WTC11 (cell line): ENCODE measurements around the gene TCHP. TPM values are rescaled to one million over a fixed set of nuclear protein-coding genes. Genes with fewer than 3 reads are reported as not detected.
A peak's percentile ranks its signal among the peaks of the same experiment; 100 is the strongest.

Experiments used
- CBFB ChIP-seq: sonication (generic); formaldehyde crosslinking; IDR thresholded peaks from 2 replicates; pipeline ENCODE4 v1.8.1; 2022; ENCODE audit warnings: mild to moderate bottlenecking, low read depth, missing genetic modification reagents
- FOXJ3 ChIP-seq: sonication (generic); formaldehyde crosslinking; IDR thresholded peaks from 2 replicates; pipeline ENCODE4 v1.9.0; 2021; ENCODE audit warnings: missing genetic modification reagents, mild to moderate bottlenecking, borderline replicate concordance
- GRHL2 ChIP-seq: fragments of 250-450 bp; sonication (Bioruptor Pico); IDR thresholded peaks from 2 replicates; pipeline ENCODE4 v1.8.0; 2022; ENCODE audit warnings: mild to moderate bottlenecking, moderate library complexity; ENCODE audit not compliant: insufficient replicate concordance, severe bottlenecking
- GTF2I ChIP-seq: fragments of 250-450 bp; sonication (Bioruptor Pico); conservative IDR thresholded peaks from 2 replicates; pipeline ENCODE4 v1.4.0; 2021; ENCODE audit warnings: mild to moderate bottlenecking
- HMGA2 ChIP-seq: fragments of 250-450 bp; sonication (Bioruptor Pico); IDR thresholded peaks from 2 replicates; pipeline ENCODE4 v1.4.0; 2021; ENCODE audit warnings: mild to moderate bottlenecking, moderate library complexity
- JUN ChIP-seq: sonication (generic); formaldehyde crosslinking; IDR thresholded peaks from 2 replicates; pipeline ENCODE4 v1.8.0; 2023; ENCODE audit warnings: mild to moderate bottlenecking, missing genetic modification reagents
- MYBL2 ChIP-seq: sonication (generic); formaldehyde crosslinking; IDR thresholded peaks from 2 replicates; pipeline ENCODE4 v1.8.1; 2023; ENCODE audit warnings: mild to moderate bottlenecking, moderate library complexity, missing genetic modification reagents
- SP1 ChIP-seq: sonication (generic); formaldehyde crosslinking; conservative IDR thresholded peaks from 2 replicates; pipeline ENCODE4 v1.8.1; 2022; ENCODE audit warnings: missing genetic modification reagents
- TEAD4 ChIP-seq: sonication (generic); formaldehyde crosslinking; IDR thresholded peaks from 2 replicates; pipeline ENCODE4 v1.8.0; 2022; ENCODE audit warnings: mild to moderate bottlenecking, missing genetic modification reagents
- ZNF121 ChIP-seq: sonication (generic); formaldehyde crosslinking; IDR thresholded peaks from 2 replicates; pipeline ENCODE4 v1.8.0; 2023; ENCODE audit warnings: missing genetic modification reagents
- total RNA-seq: library from RNA; stranded (reverse); gene quantifications from 3 replicates; pipeline ENCODE4 v1.2.3, GENCODE V29; 2021
- TF ChIP-seq, protein P1 (sequence below): sonication (generic); formaldehyde crosslinking; IDR thresholded peaks from 2 replicates; pipeline ENCODE4 v1.8.1; 2022; ENCODE audit warnings: low read depth, missing genetic modification reagents, borderline replicate concordance
- TF ChIP-seq, protein P2 (sequence below): fragments of 250-450 bp; sonication (Bioruptor Pico); IDR thresholded peaks from 2 replicates; pipeline ENCODE4 v1.9.0; 2021; ENCODE audit warnings: mild to moderate bottlenecking
- TF ChIP-seq, protein P3 (sequence below): fragments of 250-450 bp; sonication (Bioruptor Pico); IDR thresholded peaks from 2 replicates; pipeline ENCODE4 v1.9.0; 2021; ENCODE audit warnings: mild to moderate bottlenecking, borderline replicate concordance
- TF ChIP-seq, protein P4 (sequence below): fragments of 250-450 bp; sonication (Bioruptor Pico); IDR thresholded peaks from 2 replicates; pipeline ENCODE4 v1.8.0; 2021; ENCODE audit warnings: mild to moderate bottlenecking
- TF ChIP-seq, protein P5 (sequence below): fragments of 200-600 bp; IDR thresholded peaks from 2 replicates; pipeline ENCODE4 v1.8.0; 2022; ENCODE audit warnings: antibody characterized with exemption
- TF ChIP-seq, protein P6 (sequence below): sonication (generic); formaldehyde crosslinking; IDR thresholded peaks from 2 replicates; pipeline ENCODE4 v1.8.0; 2022; ENCODE audit warnings: mild to moderate bottlenecking, missing genetic modification reagents
- TF ChIP-seq, protein P7 (sequence below): sonication (generic); formaldehyde crosslinking; conservative IDR thresholded peaks from 2 replicates; pipeline ENCODE4 v1.8.1; 2023; ENCODE audit warnings: mild to moderate bottlenecking, low read depth, missing genetic modification reagents, moderate library complexity
- TF ChIP-seq, protein P8 (sequence below): sonication (generic); formaldehyde crosslinking; IDR thresholded peaks from 2 replicates; pipeline ENCODE4 v1.8.1; 2022; ENCODE audit warnings: low read depth, mild to moderate bottlenecking, moderate library complexity, missing genetic modification reagents, borderline replicate concordance

Gene TCHP
- total RNA-seq, 1 experiment from 2014 or later, result 7.9 TPM

DNA sequence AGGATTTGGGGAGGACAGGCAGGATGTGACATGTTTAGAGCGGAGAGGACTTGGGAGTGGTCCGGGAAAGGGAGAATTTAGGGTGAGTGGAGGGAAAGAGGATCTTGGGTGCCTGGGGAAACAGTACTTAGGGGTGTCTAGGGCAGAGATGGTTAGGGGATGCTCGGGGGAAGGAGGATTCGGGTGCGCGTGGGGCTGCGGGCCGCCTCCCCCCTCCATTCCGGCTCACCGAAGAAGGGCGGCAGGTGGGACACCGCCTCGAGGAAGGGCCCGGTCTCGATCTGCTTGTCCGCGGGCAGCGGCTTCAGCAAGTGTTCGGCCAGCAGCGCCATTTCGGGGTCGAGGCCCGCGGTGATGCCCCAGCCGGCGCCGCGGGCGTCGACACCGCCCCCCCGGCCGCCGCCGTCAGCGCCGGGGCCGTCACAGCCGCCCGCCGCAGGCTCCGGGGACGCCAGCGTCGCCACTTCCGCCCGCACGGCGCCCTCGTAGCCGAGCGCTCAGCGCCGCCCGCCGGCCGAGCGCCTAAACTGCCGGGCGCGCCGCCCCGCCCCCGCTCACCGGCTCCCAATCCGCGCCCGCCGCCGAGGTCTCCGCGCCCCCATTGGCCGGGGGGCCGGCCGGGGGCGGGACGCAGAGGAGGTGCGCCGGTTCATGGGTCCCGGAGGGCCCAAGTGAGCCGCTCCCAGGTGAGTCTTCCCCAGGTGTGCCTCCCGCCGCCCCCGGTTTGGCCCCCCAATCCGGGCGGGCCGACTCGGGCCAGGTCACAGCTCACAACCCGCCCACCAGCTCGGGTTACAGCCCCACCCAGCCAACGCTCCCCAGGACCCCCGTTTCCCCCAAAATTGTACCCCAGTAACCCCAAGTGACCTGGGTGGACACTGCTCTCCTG, 19.8 kb upstream of the TCHP start, which contains the start of gene GLTP (continued):
- TF ChIP-seq, protein P1, sequence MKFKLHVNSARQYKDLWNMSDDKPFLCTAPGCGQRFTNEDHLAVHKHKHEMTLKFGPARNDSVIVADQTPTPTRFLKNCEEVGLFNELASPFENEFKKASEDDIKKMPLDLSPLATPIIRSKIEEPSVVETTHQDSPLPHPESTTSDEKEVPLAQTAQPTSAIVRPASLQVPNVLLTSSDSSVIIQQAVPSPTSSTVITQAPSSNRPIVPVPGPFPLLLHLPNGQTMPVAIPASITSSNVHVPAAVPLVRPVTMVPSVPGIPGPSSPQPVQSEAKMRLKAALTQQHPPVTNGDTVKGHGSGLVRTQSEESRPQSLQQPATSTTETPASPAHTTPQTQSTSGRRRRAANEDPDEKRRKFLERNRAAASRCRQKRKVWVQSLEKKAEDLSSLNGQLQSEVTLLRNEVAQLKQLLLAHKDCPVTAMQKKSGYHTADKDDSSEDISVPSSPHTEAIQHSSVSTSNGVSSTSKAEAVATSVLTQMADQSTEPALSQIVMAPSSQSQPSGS (CRISPR knock-in tag), result no peak
- TF ChIP-seq MYBL2 (CRISPR knock-in tag), result no peak
- TF ChIP-seq, protein P2, sequence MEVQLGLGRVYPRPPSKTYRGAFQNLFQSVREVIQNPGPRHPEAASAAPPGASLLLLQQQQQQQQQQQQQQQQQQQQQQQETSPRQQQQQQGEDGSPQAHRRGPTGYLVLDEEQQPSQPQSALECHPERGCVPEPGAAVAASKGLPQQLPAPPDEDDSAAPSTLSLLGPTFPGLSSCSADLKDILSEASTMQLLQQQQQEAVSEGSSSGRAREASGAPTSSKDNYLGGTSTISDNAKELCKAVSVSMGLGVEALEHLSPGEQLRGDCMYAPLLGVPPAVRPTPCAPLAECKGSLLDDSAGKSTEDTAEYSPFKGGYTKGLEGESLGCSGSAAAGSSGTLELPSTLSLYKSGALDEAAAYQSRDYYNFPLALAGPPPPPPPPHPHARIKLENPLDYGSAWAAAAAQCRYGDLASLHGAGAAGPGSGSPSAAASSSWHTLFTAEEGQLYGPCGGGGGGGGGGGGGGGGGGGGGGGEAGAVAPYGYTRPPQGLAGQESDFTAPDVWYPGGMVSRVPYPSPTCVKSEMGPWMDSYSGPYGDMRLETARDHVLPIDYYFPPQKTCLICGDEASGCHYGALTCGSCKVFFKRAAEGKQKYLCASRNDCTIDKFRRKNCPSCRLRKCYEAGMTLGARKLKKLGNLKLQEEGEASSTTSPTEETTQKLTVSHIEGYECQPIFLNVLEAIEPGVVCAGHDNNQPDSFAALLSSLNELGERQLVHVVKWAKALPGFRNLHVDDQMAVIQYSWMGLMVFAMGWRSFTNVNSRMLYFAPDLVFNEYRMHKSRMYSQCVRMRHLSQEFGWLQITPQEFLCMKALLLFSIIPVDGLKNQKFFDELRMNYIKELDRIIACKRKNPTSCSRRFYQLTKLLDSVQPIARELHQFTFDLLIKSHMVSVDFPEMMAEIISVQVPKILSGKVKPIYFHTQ, result no peak
- TF ChIP-seq, protein P3, sequence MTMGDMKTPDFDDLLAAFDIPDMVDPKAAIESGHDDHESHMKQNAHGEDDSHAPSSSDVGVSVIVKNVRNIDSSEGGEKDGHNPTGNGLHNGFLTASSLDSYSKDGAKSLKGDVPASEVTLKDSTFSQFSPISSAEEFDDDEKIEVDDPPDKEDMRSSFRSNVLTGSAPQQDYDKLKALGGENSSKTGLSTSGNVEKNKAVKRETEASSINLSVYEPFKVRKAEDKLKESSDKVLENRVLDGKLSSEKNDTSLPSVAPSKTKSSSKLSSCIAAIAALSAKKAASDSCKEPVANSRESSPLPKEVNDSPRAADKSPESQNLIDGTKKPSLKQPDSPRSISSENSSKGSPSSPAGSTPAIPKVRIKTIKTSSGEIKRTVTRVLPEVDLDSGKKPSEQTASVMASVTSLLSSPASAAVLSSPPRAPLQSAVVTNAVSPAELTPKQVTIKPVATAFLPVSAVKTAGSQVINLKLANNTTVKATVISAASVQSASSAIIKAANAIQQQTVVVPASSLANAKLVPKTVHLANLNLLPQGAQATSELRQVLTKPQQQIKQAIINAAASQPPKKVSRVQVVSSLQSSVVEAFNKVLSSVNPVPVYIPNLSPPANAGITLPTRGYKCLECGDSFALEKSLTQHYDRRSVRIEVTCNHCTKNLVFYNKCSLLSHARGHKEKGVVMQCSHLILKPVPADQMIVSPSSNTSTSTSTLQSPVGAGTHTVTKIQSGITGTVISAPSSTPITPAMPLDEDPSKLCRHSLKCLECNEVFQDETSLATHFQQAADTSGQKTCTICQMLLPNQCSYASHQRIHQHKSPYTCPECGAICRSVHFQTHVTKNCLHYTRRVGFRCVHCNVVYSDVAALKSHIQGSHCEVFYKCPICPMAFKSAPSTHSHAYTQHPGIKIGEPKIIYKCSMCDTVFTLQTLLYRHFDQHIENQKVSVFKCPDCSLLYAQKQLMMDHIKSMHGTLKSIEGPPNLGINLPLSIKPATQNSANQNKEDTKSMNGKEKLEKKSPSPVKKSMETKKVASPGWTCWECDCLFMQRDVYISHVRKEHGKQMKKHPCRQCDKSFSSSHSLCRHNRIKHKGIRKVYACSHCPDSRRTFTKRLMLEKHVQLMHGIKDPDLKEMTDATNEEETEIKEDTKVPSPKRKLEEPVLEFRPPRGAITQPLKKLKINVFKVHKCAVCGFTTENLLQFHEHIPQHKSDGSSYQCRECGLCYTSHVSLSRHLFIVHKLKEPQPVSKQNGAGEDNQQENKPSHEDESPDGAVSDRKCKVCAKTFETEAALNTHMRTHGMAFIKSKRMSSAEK (CRISPR knock-in tag), result no peak
- TF ChIP-seq, protein P4, sequence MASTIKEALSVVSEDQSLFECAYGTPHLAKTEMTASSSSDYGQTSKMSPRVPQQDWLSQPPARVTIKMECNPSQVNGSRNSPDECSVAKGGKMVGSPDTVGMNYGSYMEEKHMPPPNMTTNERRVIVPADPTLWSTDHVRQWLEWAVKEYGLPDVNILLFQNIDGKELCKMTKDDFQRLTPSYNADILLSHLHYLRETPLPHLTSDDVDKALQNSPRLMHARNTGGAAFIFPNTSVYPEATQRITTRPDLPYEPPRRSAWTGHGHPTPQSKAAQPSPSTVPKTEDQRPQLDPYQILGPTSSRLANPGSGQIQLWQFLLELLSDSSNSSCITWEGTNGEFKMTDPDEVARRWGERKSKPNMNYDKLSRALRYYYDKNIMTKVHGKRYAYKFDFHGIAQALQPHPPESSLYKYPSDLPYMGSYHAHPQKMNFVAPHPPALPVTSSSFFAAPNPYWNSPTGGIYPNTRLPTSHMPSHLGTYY (CRISPR knock-in tag), result no peak
- TF ChIP-seq, protein P5, sequence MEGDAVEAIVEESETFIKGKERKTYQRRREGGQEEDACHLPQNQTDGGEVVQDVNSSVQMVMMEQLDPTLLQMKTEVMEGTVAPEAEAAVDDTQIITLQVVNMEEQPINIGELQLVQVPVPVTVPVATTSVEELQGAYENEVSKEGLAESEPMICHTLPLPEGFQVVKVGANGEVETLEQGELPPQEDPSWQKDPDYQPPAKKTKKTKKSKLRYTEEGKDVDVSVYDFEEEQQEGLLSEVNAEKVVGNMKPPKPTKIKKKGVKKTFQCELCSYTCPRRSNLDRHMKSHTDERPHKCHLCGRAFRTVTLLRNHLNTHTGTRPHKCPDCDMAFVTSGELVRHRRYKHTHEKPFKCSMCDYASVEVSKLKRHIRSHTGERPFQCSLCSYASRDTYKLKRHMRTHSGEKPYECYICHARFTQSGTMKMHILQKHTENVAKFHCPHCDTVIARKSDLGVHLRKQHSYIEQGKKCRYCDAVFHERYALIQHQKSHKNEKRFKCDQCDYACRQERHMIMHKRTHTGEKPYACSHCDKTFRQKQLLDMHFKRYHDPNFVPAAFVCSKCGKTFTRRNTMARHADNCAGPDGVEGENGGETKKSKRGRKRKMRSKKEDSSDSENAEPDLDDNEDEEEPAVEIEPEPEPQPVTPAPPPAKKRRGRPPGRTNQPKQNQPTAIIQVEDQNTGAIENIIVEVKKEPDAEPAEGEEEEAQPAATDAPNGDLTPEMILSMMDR, result no peak
- TF ChIP-seq, protein P6, sequence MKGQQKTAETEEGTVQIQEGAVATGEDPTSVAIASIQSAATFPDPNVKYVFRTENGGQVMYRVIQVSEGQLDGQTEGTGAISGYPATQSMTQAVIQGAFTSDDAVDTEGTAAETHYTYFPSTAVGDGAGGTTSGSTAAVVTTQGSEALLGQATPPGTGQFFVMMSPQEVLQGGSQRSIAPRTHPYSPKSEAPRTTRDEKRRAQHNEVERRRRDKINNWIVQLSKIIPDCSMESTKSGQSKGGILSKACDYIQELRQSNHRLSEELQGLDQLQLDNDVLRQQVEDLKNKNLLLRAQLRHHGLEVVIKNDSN (CRISPR knock-in tag), result no peak
- no peak for TF ChIP-seq CBFB (CRISPR knock-in tag)
- no peak for TF ChIP-seq GTF2I
- no peak for TF ChIP-seq FOXJ3
- TF ChIP-seq JUN (CRISPR knock-in tag), result no peak
- peak; percentile 96 for TF ChIP-seq SP1
- TF ChIP-seq, protein P7, sequence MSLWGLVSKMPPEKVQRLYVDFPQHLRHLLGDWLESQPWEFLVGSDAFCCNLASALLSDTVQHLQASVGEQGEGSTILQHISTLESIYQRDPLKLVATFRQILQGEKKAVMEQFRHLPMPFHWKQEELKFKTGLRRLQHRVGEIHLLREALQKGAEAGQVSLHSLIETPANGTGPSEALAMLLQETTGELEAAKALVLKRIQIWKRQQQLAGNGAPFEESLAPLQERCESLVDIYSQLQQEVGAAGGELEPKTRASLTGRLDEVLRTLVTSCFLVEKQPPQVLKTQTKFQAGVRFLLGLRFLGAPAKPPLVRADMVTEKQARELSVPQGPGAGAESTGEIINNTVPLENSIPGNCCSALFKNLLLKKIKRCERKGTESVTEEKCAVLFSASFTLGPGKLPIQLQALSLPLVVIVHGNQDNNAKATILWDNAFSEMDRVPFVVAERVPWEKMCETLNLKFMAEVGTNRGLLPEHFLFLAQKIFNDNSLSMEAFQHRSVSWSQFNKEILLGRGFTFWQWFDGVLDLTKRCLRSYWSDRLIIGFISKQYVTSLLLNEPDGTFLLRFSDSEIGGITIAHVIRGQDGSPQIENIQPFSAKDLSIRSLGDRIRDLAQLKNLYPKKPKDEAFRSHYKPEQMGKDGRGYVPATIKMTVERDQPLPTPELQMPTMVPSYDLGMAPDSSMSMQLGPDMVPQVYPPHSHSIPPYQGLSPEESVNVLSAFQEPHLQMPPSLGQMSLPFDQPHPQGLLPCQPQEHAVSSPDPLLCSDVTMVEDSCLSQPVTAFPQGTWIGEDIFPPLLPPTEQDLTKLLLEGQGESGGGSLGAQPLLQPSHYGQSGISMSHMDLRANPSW (CRISPR knock-in tag), result no peak
- no peak for TF ChIP-seq HMGA2
- no peak for TF ChIP-seq TEAD4
- TF ChIP-seq, protein P8, sequence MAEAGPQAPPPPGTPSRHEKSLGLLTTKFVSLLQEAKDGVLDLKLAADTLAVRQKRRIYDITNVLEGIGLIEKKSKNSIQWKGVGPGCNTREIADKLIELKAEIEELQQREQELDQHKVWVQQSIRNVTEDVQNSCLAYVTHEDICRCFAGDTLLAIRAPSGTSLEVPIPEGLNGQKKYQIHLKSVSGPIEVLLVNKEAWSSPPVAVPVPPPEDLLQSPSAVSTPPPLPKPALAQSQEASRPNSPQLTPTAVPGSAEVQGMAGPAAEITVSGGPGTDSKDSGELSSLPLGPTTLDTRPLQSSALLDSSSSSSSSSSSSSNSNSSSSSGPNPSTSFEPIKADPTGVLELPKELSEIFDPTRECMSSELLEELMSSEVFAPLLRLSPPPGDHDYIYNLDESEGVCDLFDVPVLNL (CRISPR knock-in tag), result no peak
- TF ChIP-seq GRHL2 (CRISPR knock-in tag), result no peak
- TF ChIP-seq ZNF121, result no peak
